Measurements from ENCODE around the gene GABRB2.
"Not testable (repeated sequence)": the region's sequence is repeated elsewhere in the genome, so short reads cannot be mapped to it uniquely, and the experiment has no call there.

The GABRB2 gene

DNA sequence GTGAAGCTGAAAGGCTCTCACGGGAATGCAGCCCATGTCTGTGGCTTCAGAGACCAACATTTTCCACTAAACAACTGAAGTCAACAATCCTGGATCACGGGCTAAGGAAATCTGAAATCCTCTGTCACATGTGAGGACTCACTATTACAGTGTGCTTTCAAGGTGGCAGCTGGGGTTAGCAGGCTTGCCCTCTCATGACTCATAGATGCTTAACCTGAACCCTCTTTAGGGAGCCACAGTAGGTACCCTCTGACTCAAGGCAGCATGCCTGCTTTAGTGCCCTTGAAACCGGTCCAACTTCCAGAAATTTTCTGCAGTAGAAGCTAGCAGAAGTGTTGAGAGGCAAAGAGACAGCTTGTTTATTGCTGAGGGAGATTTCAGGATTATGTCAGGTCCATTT is 232.5 kb downstream of the GABRB2 start:
- H3K27ac Mint-ChIP-seq, result no peak overlapping the region
- no peaks in the 10 kb centered on the region for H3K27me3 Mint-ChIP-seq
- no peaks in the 10 kb centered on the region for H3K4me1 Mint-ChIP-seq (ENCODE audit: low read depth)
- DNase-seq, result no peak
- H3K36me3 Mint-ChIP-seq (ENCODE audit: low read depth), result no peaks in the 10 kb centered on the region
- no peak overlapping the region for H3K4me3 Mint-ChIP-seq
- peaks cover 2% of the 10 kb centered on the region for H3K9me3 Mint-ChIP-seq

DNA sequence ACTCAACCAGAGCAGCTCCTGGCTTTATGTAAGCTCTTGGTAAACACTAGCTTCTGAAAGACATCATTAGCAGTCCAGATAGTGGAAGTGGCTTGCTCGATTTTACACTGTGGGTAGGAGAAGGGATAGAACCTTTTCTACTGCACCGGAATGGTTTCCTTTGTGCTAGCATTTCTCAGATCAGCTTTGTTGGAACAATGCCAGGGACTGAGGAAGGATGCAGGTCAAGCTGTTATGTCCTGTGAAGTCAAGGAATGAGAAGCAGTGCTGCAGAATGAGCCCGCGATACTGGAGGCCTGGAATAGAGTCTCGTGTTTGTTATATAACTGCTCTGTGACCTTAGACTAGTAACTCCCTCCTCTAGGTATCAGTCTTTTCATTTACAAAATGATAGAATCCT is 233.6 kb downstream of the GABRB2 start:
- H3K36me3 Mint-ChIP-seq (ENCODE audit: low read depth), result no peaks in the 10 kb centered on the region
- H3K4me3 Mint-ChIP-seq, result no peak overlapping the region
- H3K9me3 Mint-ChIP-seq, result peaks cover 8% of the 10 kb centered on the region
- no peaks in the 10 kb centered on the region for H3K27me3 Mint-ChIP-seq
- no peak for DNase-seq
- H3K4me1 Mint-ChIP-seq (ENCODE audit: low read depth), result no peaks in the 10 kb centered on the region
- H3K27ac Mint-ChIP-seq, result no peak overlapping the region

DNA sequence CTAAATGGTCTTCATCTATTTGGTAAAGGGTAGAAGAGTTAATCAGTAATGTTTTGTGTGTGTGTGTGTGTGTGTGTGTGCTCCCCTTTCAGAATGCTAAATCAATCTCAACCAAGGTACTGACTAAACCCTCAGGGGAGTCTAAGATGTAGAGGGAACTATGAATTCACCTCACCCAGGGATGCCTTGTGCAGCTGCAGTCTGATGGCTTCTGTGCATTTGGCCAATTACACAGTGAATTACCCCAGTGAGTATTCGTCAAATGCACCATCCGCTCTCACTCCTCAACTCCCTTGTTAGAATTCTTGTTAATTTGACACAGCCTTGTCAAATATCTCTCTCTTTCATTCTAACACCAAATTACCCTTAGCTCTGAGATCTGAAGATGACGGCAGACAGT is 234.6 kb downstream of the GABRB2 start:
- H3K9me3 Mint-ChIP-seq, result peaks cover 8% of the 10 kb centered on the region
- H3K27me3 Mint-ChIP-seq, result no peaks in the 10 kb centered on the region
- H3K36me3 Mint-ChIP-seq (ENCODE audit: low read depth), result no peaks in the 10 kb centered on the region
- H3K4me3 Mint-ChIP-seq, result no peak overlapping the region
- H3K27ac Mint-ChIP-seq, result no peak overlapping the region
- no peaks in the 10 kb centered on the region for H3K4me1 Mint-ChIP-seq (ENCODE audit: low read depth)
- DNase-seq, result no peak

GRCh38 chr5:161311146-161311708 is 235.3 kb downstream of the GABRB2 start:
- no peaks in the 10 kb centered on the region for H3K27me3 Mint-ChIP-seq
- no peak overlapping the region for H3K27ac Mint-ChIP-seq
- H3K4me3 Mint-ChIP-seq, result no peak overlapping the region
- H3K4me1 Mint-ChIP-seq (ENCODE audit: low read depth), result no peaks in the 10 kb centered on the region
- peaks cover 8% of the 10 kb centered on the region for H3K9me3 Mint-ChIP-seq
- DNase-seq, result no peak
- no peaks in the 10 kb centered on the region for H3K36me3 Mint-ChIP-seq (ENCODE audit: low read depth)

- no peaks in the 10 kb centered on the region for H3K4me1 Mint-ChIP-seq (ENCODE audit: low read depth)
- H3K27ac Mint-ChIP-seq, result no peak overlapping the region
- H3K9me3 Mint-ChIP-seq, result peaks cover 6% of the 10 kb centered on the region
- DNase-seq, result no peak
- H3K4me3 Mint-ChIP-seq, result no peak overlapping the region
- H3K36me3 Mint-ChIP-seq (ENCODE audit: low read depth), result no peaks in the 10 kb centered on the region
- H3K27me3 Mint-ChIP-seq, result no peaks in the 10 kb centered on the region
Measured at GRCh38 chr5:161306351-161306995, 240.1 kb downstream of the GABRB2 start.

- Mint-ChIP-seq H3K4me1 (ENCODE audit: low read depth) (no peaks in the 10 kb centered on the region), H3K27ac (no peak overlapping the region), H3K4me3 (no peak overlapping the region), H3K36me3 (ENCODE audit: low read depth) (no peaks in the 10 kb centered on the region), H3K9me3 (peaks cover 6% of the 10 kb centered on the region), H3K27me3 (no peaks in the 10 kb centered on the region)
- DNase-seq, result no peak
Measured at GRCh38 chr5:161305601-161306000, 240.9 kb downstream of the GABRB2 start.

GRCh38 chr5:161302559-161302958 is 244.0 kb downstream of the GABRB2 start:
- H3K36me3 Mint-ChIP-seq (ENCODE audit: low read depth), result no peaks in the 10 kb centered on the region
- no peaks in the 10 kb centered on the region for H3K27me3 Mint-ChIP-seq
- H3K9me3 Mint-ChIP-seq, result no peaks in the 10 kb centered on the region
- no peak overlapping the region for H3K4me3 Mint-ChIP-seq
- H3K27ac Mint-ChIP-seq, result no peak overlapping the region
- no peak for DNase-seq
- H3K4me1 Mint-ChIP-seq (ENCODE audit: low read depth), result no peaks in the 10 kb centered on the region

DNA sequence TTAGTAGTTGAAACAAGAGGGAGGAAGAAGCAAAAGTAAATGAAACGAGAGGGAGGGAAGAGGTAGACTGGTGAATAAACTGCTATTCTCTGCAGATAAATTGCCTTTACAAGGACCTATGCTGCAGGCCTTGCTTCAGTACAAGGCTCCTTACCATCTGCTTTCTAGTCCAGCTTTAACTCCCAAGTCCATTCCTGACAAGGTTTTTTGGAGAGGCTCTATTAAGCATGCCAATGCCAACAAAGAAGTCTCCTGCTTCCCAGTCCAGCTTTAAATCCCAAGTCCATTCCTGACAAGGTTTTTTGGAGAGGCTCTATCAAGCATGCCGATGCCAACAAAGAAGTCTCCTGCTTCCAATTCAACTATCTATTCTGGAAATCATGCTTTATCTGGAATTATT is 244.9 kb downstream of the GABRB2 start:
- no peak overlapping the region for H3K4me3 Mint-ChIP-seq
- no peaks in the 10 kb centered on the region for H3K4me1 Mint-ChIP-seq (ENCODE audit: low read depth)
- peaks cover 2% of the 10 kb centered on the region for H3K9me3 Mint-ChIP-seq
- H3K27me3 Mint-ChIP-seq, result no peaks in the 10 kb centered on the region
- DNase-seq, result no peak
- H3K36me3 Mint-ChIP-seq (ENCODE audit: low read depth), result no peaks in the 10 kb centered on the region
- H3K27ac Mint-ChIP-seq, result no peak overlapping the region

DNA sequence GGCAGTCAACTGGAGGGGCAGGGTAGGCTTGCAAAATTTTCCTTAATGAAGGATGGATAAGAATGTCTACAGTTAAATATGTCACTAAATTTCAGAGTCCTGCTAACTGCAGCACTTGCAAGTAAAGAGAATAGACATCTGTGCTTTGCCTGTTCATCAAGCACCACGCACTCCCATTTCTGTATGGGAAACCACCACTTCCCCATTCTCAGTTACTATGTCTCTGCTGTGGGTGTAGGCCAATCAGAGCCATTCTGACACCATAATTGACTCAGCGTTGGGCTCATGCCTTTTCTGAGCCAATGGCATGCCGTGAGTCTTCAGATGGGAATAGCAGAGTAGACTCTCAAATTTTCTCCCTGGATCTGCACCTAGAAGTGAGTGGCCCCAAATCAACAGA is 247.5 kb downstream of the GABRB2 start:
- Mint-ChIP-seq H3K4me1 (ENCODE audit: low read depth) (no peaks in the 10 kb centered on the region), H3K36me3 (ENCODE audit: low read depth) (no peaks in the 10 kb centered on the region), H3K27ac (no peak overlapping the region), H3K27me3 (no peaks in the 10 kb centered on the region), H3K4me3 (no peak overlapping the region), H3K9me3 (peaks cover 2% of the 10 kb centered on the region)
- no peak for DNase-seq

GRCh38 chr5:161297388-161297787 is 249.1 kb downstream of the GABRB2 start:
- not testable (repeated sequence) for H3K9me3 Mint-ChIP-seq; H3K4me1 Mint-ChIP-seq (ENCODE audit: low read depth); H3K36me3 Mint-ChIP-seq (ENCODE audit: low read depth); H3K4me3 Mint-ChIP-seq; DNase-seq; H3K27me3 Mint-ChIP-seq; H3K27ac Mint-ChIP-seq

- no peak overlapping the region for H3K27ac Mint-ChIP-seq
- H3K27me3 Mint-ChIP-seq, result no peaks in the 10 kb centered on the region
- no peak overlapping the region for H3K4me3 Mint-ChIP-seq
- H3K9me3 Mint-ChIP-seq, result peaks cover 2% of the 10 kb centered on the region
- no peaks in the 10 kb centered on the region for H3K4me1 Mint-ChIP-seq (ENCODE audit: low read depth)
- no peak for DNase-seq
- H3K36me3 Mint-ChIP-seq (ENCODE audit: low read depth), result no peaks in the 10 kb centered on the region
Measured at GRCh38 chr5:161295721-161296250, 250.7 kb downstream of the GABRB2 start.

DNA sequence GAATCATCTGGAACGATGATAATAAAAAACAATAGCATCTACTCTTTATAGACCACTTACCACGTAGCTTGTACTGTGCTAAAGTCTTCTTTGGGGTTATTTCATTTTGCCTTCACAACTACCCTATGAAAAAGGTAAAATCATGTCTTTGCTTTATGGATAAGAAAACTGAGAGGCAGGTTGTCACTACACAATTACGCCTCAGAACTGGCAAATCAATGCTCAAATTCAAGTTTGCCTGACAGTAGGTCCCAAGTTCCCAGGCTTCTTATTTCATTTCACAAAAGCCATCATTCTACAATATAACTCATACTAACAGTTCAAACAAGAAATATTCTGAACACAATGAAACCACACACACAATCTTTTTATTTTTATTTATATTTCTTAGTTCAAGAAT is 258.5 kb downstream of the GABRB2 start:
- Mint-ChIP-seq H3K4me3 (no peak overlapping the region), H3K9me3 (no peaks in the 10 kb centered on the region), H3K4me1 (ENCODE audit: low read depth) (no peaks in the 10 kb centered on the region), H3K36me3 (ENCODE audit: low read depth) (no peaks in the 10 kb centered on the region), H3K27me3 (no peaks in the 10 kb centered on the region), H3K27ac (no peak overlapping the region)
- DNase-seq, result no peak

GRCh38 chr5:161287436-161287835 is 259.1 kb downstream of the GABRB2 start:
- no peaks in the 10 kb centered on the region for H3K36me3 Mint-ChIP-seq (ENCODE audit: low read depth)
- H3K4me1 Mint-ChIP-seq (ENCODE audit: low read depth), result no peaks in the 10 kb centered on the region
- no peak overlapping the region for H3K27ac Mint-ChIP-seq
- H3K4me3 Mint-ChIP-seq, result no peak overlapping the region
- no peaks in the 10 kb centered on the region for H3K27me3 Mint-ChIP-seq
- no peak for DNase-seq
- no peaks in the 10 kb centered on the region for H3K9me3 Mint-ChIP-seq

GRCh38 chr5:161286066-161286655 is 260.4 kb downstream of the GABRB2 start:
- Mint-ChIP-seq H3K27ac (no peak overlapping the region), H3K4me3 (no peak overlapping the region), H3K27me3 (no peaks in the 10 kb centered on the region), H3K9me3 (no peaks in the 10 kb centered on the region), H3K36me3 (ENCODE audit: low read depth) (no peaks in the 10 kb centered on the region), H3K4me1 (ENCODE audit: low read depth) (no peaks in the 10 kb centered on the region)
- no peak for DNase-seq

DNA sequence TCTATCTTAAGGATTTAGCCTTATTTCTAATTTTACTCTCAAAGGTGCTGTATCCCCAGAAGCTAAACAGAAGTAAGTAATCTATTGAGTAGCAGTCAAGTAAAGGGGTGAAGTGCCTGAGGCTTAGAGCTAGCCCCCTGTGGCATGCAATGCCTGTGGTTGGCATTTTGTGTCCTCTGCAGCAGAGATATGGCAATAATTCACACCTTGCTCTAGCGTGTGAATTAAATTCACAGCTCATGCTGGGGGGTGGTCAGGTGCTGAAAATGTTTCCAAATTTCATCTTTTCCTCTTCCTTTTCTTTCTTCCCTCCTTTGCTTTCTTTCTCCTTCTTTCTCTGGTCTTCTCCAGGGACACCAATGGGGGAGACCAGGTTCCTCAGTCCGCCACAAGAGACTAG is 262.1 kb downstream of the GABRB2 start:
- H3K27me3 Mint-ChIP-seq, result no peaks in the 10 kb centered on the region
- no peak for DNase-seq
- peaks cover 5% of the 10 kb centered on the region for H3K9me3 Mint-ChIP-seq
- H3K4me1 Mint-ChIP-seq (ENCODE audit: low read depth), result no peaks in the 10 kb centered on the region
- H3K4me3 Mint-ChIP-seq, result no peak overlapping the region
- no peak overlapping the region for H3K27ac Mint-ChIP-seq
- no peaks in the 10 kb centered on the region for H3K36me3 Mint-ChIP-seq (ENCODE audit: low read depth)

Measured in activated T-cell treated with anti-CD3 and anti-CD28 coated beads, Interleukin-2, amount 50 U/mL, for 24 hours (primary cell).